NCI-H2107 treated with DMSO at 0.1 percent for 48 hours (cell line): ENCODE data around the gene NPAS3.

Experiments
- DNase-seq: peaks from one replicate; lab custom pipeline; 2025; ENCODE audit not compliant: unreplicated experiment; lab: John Stamatoyannopoulos, UW

NPAS3 gene

GRCh38 chr14:32940066-32940651, 1.5 kb downstream of the NPAS3 start:
- peak; percentile 59 for DNase-seq

GRCh38 chr14:32940711-32941667, 2.3 kb downstream of the NPAS3 start:
- no peak for DNase-seq

- DNase-seq: no peak
These were observed 3.0 kb downstream of the NPAS3 start for GRCh38 chr14:32941668-32942065.

- DNase-seq: no peak
These were observed 8.4 kb downstream of the NPAS3 start for GRCh38 chr14:32947081-32947480.

DNA sequence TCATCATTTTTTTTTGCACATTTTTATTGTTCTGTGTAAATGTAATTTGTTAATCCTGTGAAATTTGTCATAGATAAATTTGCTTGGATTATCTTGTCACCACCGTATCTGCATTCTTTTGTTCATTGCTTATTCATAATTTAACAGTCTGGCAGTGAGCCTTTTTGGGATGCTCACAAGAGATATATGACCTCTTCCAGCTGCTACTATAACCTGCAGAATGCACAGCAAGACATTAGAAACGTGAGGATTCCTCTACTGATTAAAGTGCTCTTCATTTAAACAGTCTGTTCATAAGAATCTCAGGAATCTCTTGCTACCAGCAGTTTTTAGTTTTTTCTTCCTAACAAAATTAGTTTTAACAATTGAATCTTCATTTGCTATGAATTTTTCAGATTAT, 9.1 kb downstream of the NPAS3 start:
- no peak for DNase-seq

- DNase-seq: no peak
These were observed 11.9 kb downstream of the NPAS3 start for GRCh38 chr14:32950584-32950983.

- no peak for DNase-seq
These were observed 28.7 kb downstream of the NPAS3 start for GRCh38 chr14:32967421-32967820.

DNA sequence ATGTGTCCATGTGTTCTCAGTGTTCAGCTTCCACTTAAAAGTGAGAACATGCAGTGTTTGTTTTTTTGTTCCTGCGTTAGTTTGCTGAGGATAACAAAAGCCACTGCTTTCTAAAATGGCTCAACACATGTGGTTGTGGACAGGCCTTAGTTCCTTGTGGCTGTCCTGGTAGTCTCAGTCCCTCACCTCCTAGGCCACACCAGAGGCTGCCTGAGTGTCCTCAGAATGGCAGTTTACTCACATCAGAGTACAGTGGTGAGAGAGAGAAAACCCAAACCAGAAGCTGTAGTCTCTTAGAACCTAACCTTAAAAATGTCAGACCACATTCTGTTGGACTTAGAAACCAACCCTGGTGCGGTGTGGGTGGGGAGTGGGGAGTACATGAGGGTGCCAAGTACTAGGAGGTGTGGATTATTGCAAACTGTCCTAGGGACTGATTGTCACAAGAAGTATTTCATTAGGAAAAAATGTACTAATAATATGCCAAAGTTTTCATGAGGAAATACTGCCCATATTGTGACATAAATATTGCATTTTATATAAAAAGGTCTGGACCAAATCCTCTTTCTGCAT, 30.4 kb downstream of the NPAS3 start:
- no peak for DNase-seq

DNA sequence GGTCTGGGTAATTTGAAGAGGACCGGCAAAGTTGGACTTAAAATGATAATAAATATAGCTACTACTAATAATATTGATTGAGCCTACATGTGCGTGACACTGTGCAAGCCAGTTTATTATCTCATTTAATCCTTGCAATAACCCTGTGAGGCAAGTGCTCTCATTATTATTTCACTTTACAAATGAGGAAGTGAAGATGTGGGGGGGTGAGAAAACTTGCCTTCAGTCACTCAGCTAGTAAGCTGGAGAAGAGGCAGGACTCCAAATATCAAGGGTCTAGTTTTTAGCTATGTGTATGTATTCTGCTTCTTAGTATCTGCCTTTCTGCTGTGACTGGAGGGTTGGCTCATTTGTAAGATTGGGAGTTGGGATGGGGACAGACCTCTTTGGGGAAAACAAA, 39.2 kb downstream of the NPAS3 start:
- DNase-seq: no peak

DNA sequence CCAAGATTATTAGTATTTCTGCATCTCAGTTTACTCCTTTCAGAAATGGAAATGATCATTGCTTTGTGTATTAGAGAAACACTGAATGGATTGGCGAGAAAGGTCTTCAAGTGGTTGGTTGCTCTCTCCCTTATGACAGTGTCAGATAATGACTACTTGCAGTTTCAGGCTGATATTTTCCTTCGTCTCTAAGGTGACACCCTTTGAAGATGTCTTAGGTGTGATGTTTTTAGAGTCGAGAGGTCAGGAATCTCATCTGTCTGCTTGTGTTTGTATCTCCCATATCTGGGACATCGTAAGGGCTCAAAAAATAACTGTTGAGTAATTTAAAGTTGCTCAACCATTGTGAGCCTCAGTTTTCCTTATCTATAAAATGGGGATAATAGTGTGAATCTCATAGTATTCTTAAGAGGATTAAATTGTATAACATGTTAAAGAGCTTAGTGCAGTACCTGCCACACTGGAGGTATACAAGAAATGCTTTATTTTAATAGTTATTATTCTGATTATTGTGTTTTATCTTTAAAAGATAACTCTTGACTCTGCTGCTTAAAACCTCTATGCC, 40.1 kb downstream of the NPAS3 start:
- DNase-seq: no peak

GRCh38 chr14:32980178-32980901, 41.7 kb downstream of the NPAS3 start:
- DNase-seq: peak; percentile 93

DNA sequence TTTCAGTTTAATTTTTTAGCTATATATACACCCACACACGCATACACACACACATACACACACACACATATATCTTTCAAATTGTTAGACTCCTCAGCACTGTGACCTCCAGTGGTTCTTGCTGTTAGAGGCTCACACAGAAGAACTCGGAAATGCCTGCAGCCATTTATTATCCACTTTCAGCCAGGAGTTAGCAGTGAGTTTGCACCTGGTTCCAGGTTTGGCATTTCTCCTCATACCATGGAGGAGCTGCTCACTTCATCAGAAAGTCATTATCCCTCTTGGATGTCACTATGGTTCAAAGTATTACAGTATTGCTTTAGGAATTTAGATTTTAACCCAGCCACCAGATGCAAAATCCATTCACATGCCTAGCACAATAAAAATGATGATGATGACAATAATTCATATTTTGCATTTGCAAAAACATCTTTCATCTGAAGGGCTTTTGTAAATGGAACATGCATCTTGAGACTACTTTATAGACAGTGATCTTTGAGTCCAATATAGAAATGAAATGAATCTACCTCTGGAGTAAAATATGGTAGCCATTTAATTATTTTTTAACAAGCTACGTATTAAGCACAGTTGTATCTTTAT, 42.3 kb downstream of the NPAS3 start:
- DNase-seq: no peak

- DNase-seq: no peak
These were observed 45.7 kb downstream of the NPAS3 start for GRCh38 chr14:32984241-32984930.

DNA sequence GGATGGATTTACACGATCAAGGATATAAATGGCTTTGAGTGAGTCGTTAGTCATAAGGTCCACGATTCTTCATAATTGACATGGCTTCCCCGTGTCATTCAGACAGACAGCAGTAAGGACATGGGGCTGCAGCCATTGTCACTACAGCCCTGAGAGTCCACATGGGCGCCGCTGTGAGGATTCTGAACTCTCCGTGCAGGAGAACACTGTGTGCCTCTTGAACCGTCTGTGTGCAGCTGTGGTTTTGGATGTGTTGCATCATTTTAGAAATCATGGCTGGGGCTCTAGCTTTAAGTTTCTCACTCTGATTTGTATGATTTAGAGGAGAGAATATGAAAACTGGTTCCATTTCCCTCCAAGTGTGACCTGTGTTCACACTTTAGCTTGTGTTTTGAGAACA, 47.2 kb downstream of the NPAS3 start:
- DNase-seq: peak; percentile 65

GRCh38 chr14:32986791-32987540, 48.3 kb downstream of the NPAS3 start:
- DNase-seq: no peak

GRCh38 chr14:32991691-32992090, 53.0 kb downstream of the NPAS3 start:
- no peak for DNase-seq

DNA sequence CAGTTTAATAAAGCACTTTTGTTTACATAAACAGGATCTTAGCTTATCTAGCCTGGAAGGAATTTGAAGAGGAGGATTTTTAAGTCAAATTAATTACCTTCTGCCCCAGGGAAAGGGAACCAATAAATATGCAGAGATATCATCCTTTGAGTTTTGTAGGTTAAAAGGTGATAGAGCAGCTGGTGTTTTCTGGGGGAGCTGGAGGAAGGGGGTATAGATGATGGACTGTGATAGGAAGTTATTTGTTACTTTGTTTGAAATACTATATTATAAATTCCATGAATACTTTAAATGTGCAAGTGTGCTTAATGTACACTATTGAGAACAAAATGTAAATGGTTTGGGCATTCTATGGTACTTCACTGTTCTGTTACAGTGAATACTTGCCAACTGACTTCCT, 55.2 kb downstream of the NPAS3 start:
- no peak for DNase-seq

DNA sequence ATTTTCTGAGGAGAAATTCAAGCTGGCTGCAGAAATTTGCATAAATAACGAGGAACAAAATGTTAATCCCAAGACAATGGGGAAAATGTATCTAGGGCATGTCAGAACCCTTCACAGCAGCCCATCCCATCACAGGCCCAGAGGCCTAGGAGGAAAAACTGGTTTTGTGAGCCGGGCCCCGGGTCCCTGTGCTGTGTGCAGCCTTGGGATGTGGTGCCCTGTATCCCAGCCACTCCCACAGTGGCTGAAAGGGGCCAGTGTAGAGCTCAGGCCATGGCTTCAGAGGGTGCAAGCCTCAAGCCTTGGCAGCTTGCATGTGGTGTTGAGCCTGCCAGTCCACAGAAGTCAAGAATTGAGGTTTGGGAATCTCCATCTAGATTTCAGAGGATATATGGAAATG, 57.7 kb downstream of the NPAS3 start:
- DNase-seq: no peak

DNA sequence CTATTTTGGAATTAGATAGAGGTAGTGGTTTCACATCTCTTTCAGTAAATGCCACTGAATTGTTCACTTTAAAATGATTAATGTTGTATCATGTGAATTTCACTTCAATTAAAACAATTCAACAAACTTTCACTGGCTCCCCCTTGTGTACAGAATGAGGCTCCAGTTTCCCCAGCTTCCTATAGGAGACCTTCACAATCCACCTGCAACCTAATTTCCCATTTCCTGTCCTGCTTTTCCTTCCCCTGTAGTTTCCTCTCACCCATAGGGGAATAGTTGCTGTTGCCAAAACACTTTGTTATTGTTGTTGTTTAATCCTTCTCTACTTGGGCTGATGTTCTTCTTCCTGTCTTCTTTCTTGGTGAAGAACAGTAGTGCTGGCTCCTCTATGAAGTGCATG, 59.8 kb downstream of the NPAS3 start:
- no peak for DNase-seq
